ENCODE data around the gene REM1. TPM values are rescaled to one million over a fixed set of nuclear protein-coding genes. Genes with fewer than 3 reads are reported as not detected.

Gene REM1
- total and polyA plus RNA-seq, 2 of the 13 experiments (the other 11 are each of a cell fraction or from before 2014, with no cell fraction given), result not detected

GRCh38 chr20:31516166-31516565 lies 41.1 kb downstream of the REM1 start:
- peak overlapping the region; percentile 2 for H3K27ac ChIP-seq (ENCODE audit: extremely low read length, insufficient read depth, low read length)
- H3K79me2 ChIP-seq (ENCODE audit: insufficient read depth, low read length), result peaks cover 60% of the 10 kb centered on the region
- DNase-seq (ENCODE audit: low spot score) (no peak), FAIRE-seq (no peak), ATAC-seq (no peak)
- peak overlapping the region; percentile 83 to 96 (median 92); a peak in 5 of 6 replicates for H3K4me3 ChIP-seq (replicated peaks in 1 of 3; ENCODE audit: insufficient read depth in 1 of 3, low read depth in 2 of 3, low read length in 3 of 3)
- peaks cover 52% of the 10 kb centered on the region for H3K4me1 ChIP-seq (ENCODE audit: insufficient read depth, low read length)
- H4K20me1 ChIP-seq (ENCODE audit: insufficient read depth, low read length), result peaks cover 34% of the 10 kb centered on the region
- in situ Hi-C loops (cut with HindIII; ENCODE audit: extremely low pct_ligation_motif_present, low pct_unique_long_range_greater_than_20kb), result no loop called here
- TF ChIP-seq POLR2A (IDR thresholded peaks at IDR 0.05; ENCODE audit: insufficient read depth in 1 of 2, low read depth in 2 of 2, low read length in 2 of 2), result peak in 1 of 2 experiments; percentile 32; a peak in 1 of 4 replicates
- 0 out of 2 replicates have a peak, but pooled peaks have one; percentile 11 for TF ChIP-seq ZNF724P (CRISPR knock-in tag; IDR thresholded peaks at IDR 0.05; ENCODE audit: borderline replicate concordance)
- peak; percentile 23 for TF ChIP-seq POLR2AphosphoS5 (IDR thresholded peaks at IDR 0.05; ENCODE audit: low read depth, low read length)
- TF ChIP-seq PAXIP1 (CRISPR knock-in tag; conservative IDR thresholded peaks at IDR 0.05), result no peak
- intact Hi-C loops (cut with micrococcal nuclease; ENCODE audit: unreplicated experiment), result loop anchor here (10.0 kb wide), 1 partner anchor 99 kb away; no protein-coding TSS in a partner anchor
- H3K27me3 ChIP-seq (ENCODE audit: control insufficient read depth in 1 of 2, insufficient read depth in 2 of 2, low read length in 2 of 2), result no peaks in the 10 kb centered on the region; a peak in 1 of 5 replicates
- peak overlapping the region; percentile 97 for H3K9ac ChIP-seq (ENCODE audit: insufficient read depth, low read depth, low read length)
- H2AFZ ChIP-seq (ENCODE audit: low read length), result no peak overlapping the region
- no peaks in the 10 kb centered on the region for H3K9me3 ChIP-seq (ENCODE audit: low read length)
- BruUV-seq (replicated peaks), result TSS peak; percentile 54
- POLR2A ChIA-PET, result interaction anchor here (0.9 kb wide), 1 partner anchor 31 kb away, joined by 3 read pairs; a partner anchor contains a TSS
- peaks cover 9 to 33% of the 10 kb centered on the region in 2 experiments for H3K36me3 ChIP-seq (replicated peaks in 1 of 2; ENCODE audit: control insufficient read depth in 1 of 2, insufficient read depth in 2 of 2, low read length in 2 of 2)
- CTCF ChIA-PET (ENCODE audit: low intra/inter-chr PET ratio, low total read pairs), result no interaction called here
- WGBS (ENCODE audit: low lambda C conversion rate), result 98% methylated on average over 4 of the region's 4 CpGs
- H3K4me2 ChIP-seq (ENCODE audit: low read depth, low read length), result peak overlapping the region; percentile 95

Measured in HepG2 (cell line).